HepG2 (cell line): ENCODE measurements around the gene GPR152. TPM values are rescaled to one million over a fixed set of nuclear protein-coding genes. Genes with fewer than 3 reads are reported as not detected.

Experiments
- ATAC-seq: fragments of 200-7000 bp; cut with Tn5 transposase; 3 replicates; pipeline ENCODE4 v1.9.1; 2020; ENCODE audit warnings: mild to moderate bottlenecking, moderate library complexity
- BruUV-seq: library from RNA; stranded (reverse); fragments of 400-500 nt; replicated peaks from 2 replicates; lab custom pipeline; 2021; lab: Mats Ljungman, UMichigan
- CTCF ChIA-PET: fragments of 300-600 bp; formaldehyde crosslinking; extraction: SDS; loops from one replicate; lab custom pipeline; 2021; ENCODE audit warnings: low total read pairs, inconsistent platforms, low intra/inter-chr PET ratio; lab: Yijun Ruan, JAX
- POLR2A ChIA-PET: fragments of 350-600 bp; sonication (Branson Sonifier 250); formaldehyde crosslinking; loops from one replicate; lab custom pipeline; 2020; ENCODE audit warnings: antibody characterized with exemption, inconsistent platforms; lab: Yijun Ruan, JAX
- DNase-seq: peaks from one replicate; pipeline ENCODE4 v3.0.0-alpha.2; 2015; ENCODE audit warnings: low spot score
- FAIRE-seq: peaks from 3 replicates; lab custom pipeline; 2011; peaks lifted over from hg19 to GRCh38; lab: Jason Lieb, UNC
- H2AFZ ChIP-seq: one replicate; pipeline ENCODE4 v1.6.1; 2011; ENCODE audit warnings: low read length, inconsistent platforms
- H3K27ac ChIP-seq: fragments of 300-600 bp; 3 replicates; pipeline ENCODE4 v1.8.0; 2011; ENCODE audit warnings: mixed run types, mild to moderate bottlenecking, mixed read lengths, low read length, inconsistent platforms; ENCODE audit not compliant: insufficient read depth; ENCODE audit errors: extremely low read length
- H3K27me3 ChIP-seq, 2 experiments: fragments of 200-600 bp in 1 of 2; 2 replicates in 1 of 2; 3 replicates in 1 of 2; pipeline versions ENCODE4 v1.6.0 to v1.8.0; 2011; ENCODE audit warnings: low read length in 2 of 2, mild to moderate bottlenecking in 2 of 2, moderate library complexity in 2 of 2, inconsistent platforms in 1 of 2; ENCODE audit not compliant: insufficient read depth in 2 of 2, control insufficient read depth in 1 of 2
- H3K36me3 ChIP-seq, 2 experiments: fragments of 200-600 bp in 1 of 2; replicated peaks in 1 of 2; 2 replicates in 1 of 2; 3 replicates in 1 of 2; pipeline versions ENCODE4 v1.5.1 to v1.8.0; 2011; ENCODE audit warnings: low read length in 2 of 2, inconsistent platforms in 1 of 2; ENCODE audit not compliant: insufficient read depth in 2 of 2, control insufficient read depth in 1 of 2
- H3K4me1 ChIP-seq: 2 replicates; pipeline ENCODE4 v1.5.1; 2012; ENCODE audit warnings: low read length, inconsistent platforms; ENCODE audit not compliant: insufficient read depth
- H3K4me2 ChIP-seq: 2 replicates; pipeline ENCODE4 v1.6.0; 2011; ENCODE audit warnings: low read depth, low read length, inconsistent platforms
- H3K4me3 ChIP-seq, 3 experiments: fragments of 200-600 bp in 1 of 3; sonication (generic), shearing (Covaris generic) in 1 of 3; replicated peaks in 1 of 3; 2 replicates each; pipeline ENCODE4 v1.5.1; 2011 to 2016; ENCODE audit warnings: low read length in 3 of 3, inconsistent platforms in 2 of 3, low read depth in 2 of 3, mild to moderate bottlenecking in 2 of 3, control low read depth in 1 of 3, mixed read lengths in 1 of 3; ENCODE audit not compliant: insufficient read depth in 1 of 3
- H3K79me2 ChIP-seq: one replicate; pipeline ENCODE4 v1.6.1; 2011; ENCODE audit warnings: low read length, inconsistent platforms; ENCODE audit not compliant: insufficient read depth
- H3K9ac ChIP-seq: 2 replicates; pipeline ENCODE4 v1.6.0; 2011; ENCODE audit warnings: mild to moderate bottlenecking, low read depth, low read length, inconsistent platforms; ENCODE audit not compliant: insufficient read depth
- H3K9me3 ChIP-seq: 2 replicates; pipeline ENCODE4 v1.5.1; 2012; ENCODE audit warnings: mild to moderate bottlenecking, low read length
- H4K20me1 ChIP-seq: 2 replicates; pipeline ENCODE4 v1.6.0; 2011; ENCODE audit warnings: inconsistent platforms, mild to moderate bottlenecking, low read length, moderate library complexity; ENCODE audit not compliant: insufficient read depth
- CEBPB ChIP-seq: IDR thresholded peaks from 2 replicates; pipeline ENCODE4 v1.6.1; 2011; ENCODE audit warnings: low read depth, low read length, improper control_type of control experiment, borderline replicate concordance
- ISX ChIP-seq: sonication (generic); formaldehyde crosslinking; conservative IDR thresholded peaks from 2 replicates; pipeline ENCODE4 v1.5.0; 2020; ENCODE audit warnings: missing genetic modification reagents
- KDM4B ChIP-seq: sonication (generic); formaldehyde crosslinking; IDR thresholded peaks from 2 replicates; pipeline ENCODE4 v1.4.0; 2020; ENCODE audit warnings: missing genetic modification reagents
- SUZ12 ChIP-seq: fragments of 150-350 bp; IDR thresholded peaks from 2 replicates; pipeline ENCODE4 v1.6.1; 2014; ENCODE audit warnings: low read depth, low read length
- ZMYM3 ChIP-seq: sonication (generic); formaldehyde crosslinking; IDR thresholded peaks from 2 replicates; pipeline ENCODE4 v1.5.1; 2020; ENCODE audit warnings: mild to moderate bottlenecking, missing genetic modification reagents
- ZNF121 ChIP-seq: sonication (generic); formaldehyde crosslinking; IDR thresholded peaks from 2 replicates; pipeline ENCODE4 v1.5.0; 2020; ENCODE audit warnings: mild to moderate bottlenecking, missing genetic modification reagents
- ZNF230 ChIP-seq: sonication (generic); formaldehyde crosslinking; IDR thresholded peaks from 2 replicates; pipeline ENCODE4 v1.4.0; 2020; ENCODE audit warnings: mild to moderate bottlenecking, missing genetic modification reagents
- ZNF326 ChIP-seq: sonication (generic); formaldehyde crosslinking; IDR thresholded peaks from 2 replicates; pipeline ENCODE4 v1.4.0; 2020; ENCODE audit warnings: missing genetic modification reagents, borderline replicate concordance
- ZNF335 ChIP-seq: sonication (generic); formaldehyde crosslinking; IDR thresholded peaks from 2 replicates; pipeline ENCODE4 v1.4.0; 2020; ENCODE audit warnings: missing genetic modification reagents
- ZNF496 ChIP-seq: sonication (generic); formaldehyde crosslinking; IDR thresholded peaks from 2 replicates; pipeline ENCODE4 v1.8.1; 2023; ENCODE audit warnings: mild to moderate bottlenecking, moderate library complexity, missing genetic modification reagents; ENCODE audit not compliant: insufficient replicate concordance
- ZNF879 ChIP-seq: sonication (generic); formaldehyde crosslinking; IDR thresholded peaks from 2 replicates; pipeline ENCODE4 v1.8.1; 2023; ENCODE audit warnings: missing genetic modification reagents
- WGBS: methylation state at CpG from one replicate; pipeline ENCODE4 v1.1.6; 2017; ENCODE audit warnings: low lambda C conversion rate; 5-methylcytosine and 5-hydroxymethylcytosine counted together
- in situ Hi-C: cut with HindIII; loops from 2 replicates; pipeline ENCODE4 v1.10.0; 2017; ENCODE audit warnings: low pct_unique_long_range_greater_than_20kb; ENCODE audit not compliant: extremely low pct_ligation_motif_present
- intact Hi-C: fragments of 100-400 bp; cut with micrococcal nuclease; formaldehyde crosslinking; loops from one replicate; pipeline ENCODE4 v1.10.0; 2022; ENCODE audit not compliant: unreplicated experiment
- polyA plus RNA-seq, 8 experiments: library from polyadenylated mRNA; depleted of rRNA in 3 of 8; stranded (reverse) in 7 of 8; unstranded in 1 of 8; fragments of >200 nt; fragmentation: Illumina TruSeq in 4 of 8; extraction: Trizol in 4 of 8; gene quantifications; 2 replicates each; pipeline versions ENCODE4 v1.2.1 to v1.2.3, GENCODE V29; 2011 to 2016; ENCODE audit warnings: low read depth in 4 of 8, missing spikeins in 1 of 8, mixed read lengths in 1 of 8; ENCODE audit not compliant: insufficient read depth in 1 of 8
- total RNA-seq, 5 experiments: library from RNA; depleted of rRNA; stranded (reverse); fragments of >200 nt; fragmentation: Illumina TruSeq; extraction: Trizol; gene quantifications; 2 replicates each; pipeline ENCODE4 v1.2.3, GENCODE V29; 2016; ENCODE audit warnings: low read depth in 1 of 5
- TF ChIP-seq, protein P1 (sequence below): sonication (generic); formaldehyde crosslinking; conservative IDR thresholded peaks from 2 replicates; pipeline ENCODE4 v1.8.0; 2022; ENCODE audit warnings: low read depth, missing genetic modification reagents
- TF ChIP-seq, protein P2 (sequence below): sonication (generic); formaldehyde crosslinking; IDR thresholded peaks from 2 replicates; pipeline ENCODE4 v1.8.0; 2022; ENCODE audit warnings: mild to moderate bottlenecking, missing genetic modification reagents; ENCODE audit not compliant: insufficient replicate concordance
- TF ChIP-seq, protein P3 (sequence below), 2 experiments: fragments of 450-650 bp in 1 of 2; sonication (generic) in 1 of 2; formaldehyde crosslinking; IDR thresholded peaks; 2 replicates each; pipeline versions ENCODE4 v1.5.0 to v1.8.0; 2020 to 2022; ENCODE audit warnings: mild to moderate bottlenecking in 1 of 2, missing genetic modification reagents in 1 of 2

GPR152 gene
- total and polyA plus RNA-seq, 2 of the 13 experiments (the other 11 are each of a cell fraction or from before 2014, with no cell fraction given) = not detected

DNA sequence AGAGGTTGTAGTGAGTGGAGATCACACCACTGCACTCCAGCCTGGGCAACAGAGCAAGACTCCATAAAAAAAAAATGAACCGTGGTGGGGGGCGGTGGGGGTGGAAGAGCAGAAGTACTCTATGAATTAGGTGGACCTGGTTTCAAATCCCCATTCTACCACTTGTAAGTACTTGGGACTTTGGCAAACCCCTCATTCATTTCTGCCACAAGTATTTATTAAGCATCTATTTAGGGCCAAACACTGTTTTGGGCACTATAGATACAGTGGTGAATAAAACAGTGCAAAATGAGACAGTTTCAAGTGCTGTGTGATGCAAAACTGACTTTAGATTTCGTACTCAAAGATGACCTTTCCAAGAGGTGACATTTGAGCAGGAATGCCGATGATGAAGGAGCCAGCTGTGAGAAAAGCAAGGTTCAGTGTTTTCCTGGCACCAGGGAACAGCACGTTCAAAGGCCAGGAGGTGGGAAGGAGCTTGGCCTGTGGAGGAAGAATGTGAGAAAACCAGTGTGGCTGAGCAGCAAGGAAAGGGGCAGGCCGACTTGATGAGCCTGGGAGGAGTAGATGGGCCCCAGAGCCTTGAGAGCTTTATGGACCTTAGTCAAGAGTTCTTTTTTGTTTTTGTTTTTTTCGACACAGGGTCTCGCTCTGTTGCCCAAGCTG lies 17.9 kb upstream of the GPR152 start:
- Histone ChIP-seq H3K36me3 (no peaks in the 10 kb centered on the region), H3K4me2 (peak overlapping the region; percentile 18; the same call in 1 of the 2 replicates), H3K9ac (no peak overlapping the region), H3K27ac (no peak overlapping the region), H4K20me1 (no peaks in the 10 kb centered on the region), H2AFZ (peak overlapping the region; percentile 33), H3K27me3 (no peaks in the 10 kb centered on the region), H3K9me3 (no peaks in the 10 kb centered on the region), H3K4me3 (no peak overlapping the region), H3K4me1 (peaks cover 71% of the 10 kb centered on the region), H3K79me2 (no peaks in the 10 kb centered on the region)
- POLR2A ChIA-PET = interaction anchor here (1.1 to 1.4 kb wide), 2 partner anchors 69 to 117 kb away, joined by 3 to 4 read pairs; partner anchors contain the start of gene POLD4
- in situ Hi-C loops = no loop called here
- FAIRE-seq (no peak), DNase-seq (no peak), ATAC-seq (no peak)
- BruUV-seq = no TSS peak
- 27% methylated on average over 8 of the region's 8 CpGs for WGBS
- intact Hi-C loops = no loop called here
- CTCF ChIA-PET = no interaction called here
- TF ChIP-seq ZMYM3 (CRISPR knock-in tag) (peak; percentile 29; the same call in 1 of the 2 replicates), KDM4B (no peak), ZNF121 (CRISPR knock-in tag) (0 out of 2 replicates have a peak, but pooled peaks have one; percentile 38), ZNF496 (no peak), ISX (CRISPR knock-in tag) (no peak), ZNF230 (CRISPR knock-in tag) (no peak), SUZ12 (no peak), ZNF879 (CRISPR knock-in tag) (no peak), ZNF326 (no peak), ZNF335 (CRISPR knock-in tag) (no peak), CEBPB (no peak)
- TF ChIP-seq, protein P1, sequence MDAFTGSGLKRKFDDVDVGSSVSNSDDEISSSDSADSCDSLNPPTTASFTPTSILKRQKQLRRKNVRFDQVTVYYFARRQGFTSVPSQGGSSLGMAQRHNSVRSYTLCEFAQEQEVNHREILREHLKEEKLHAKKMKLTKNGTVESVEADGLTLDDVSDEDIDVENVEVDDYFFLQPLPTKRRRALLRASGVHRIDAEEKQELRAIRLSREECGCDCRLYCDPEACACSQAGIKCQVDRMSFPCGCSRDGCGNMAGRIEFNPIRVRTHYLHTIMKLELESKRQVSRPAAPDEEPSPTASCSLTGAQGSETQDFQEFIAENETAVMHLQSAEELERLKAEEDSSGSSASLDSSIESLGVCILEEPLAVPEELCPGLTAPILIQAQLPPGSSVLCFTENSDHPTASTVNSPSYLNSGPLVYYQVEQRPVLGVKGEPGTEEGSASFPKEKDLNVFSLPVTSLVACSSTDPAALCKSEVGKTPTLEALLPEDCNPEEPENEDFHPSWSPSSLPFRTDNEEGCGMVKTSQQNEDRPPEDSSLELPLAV (CRISPR knock-in tag) = no peak
- TF ChIP-seq, protein P2, sequence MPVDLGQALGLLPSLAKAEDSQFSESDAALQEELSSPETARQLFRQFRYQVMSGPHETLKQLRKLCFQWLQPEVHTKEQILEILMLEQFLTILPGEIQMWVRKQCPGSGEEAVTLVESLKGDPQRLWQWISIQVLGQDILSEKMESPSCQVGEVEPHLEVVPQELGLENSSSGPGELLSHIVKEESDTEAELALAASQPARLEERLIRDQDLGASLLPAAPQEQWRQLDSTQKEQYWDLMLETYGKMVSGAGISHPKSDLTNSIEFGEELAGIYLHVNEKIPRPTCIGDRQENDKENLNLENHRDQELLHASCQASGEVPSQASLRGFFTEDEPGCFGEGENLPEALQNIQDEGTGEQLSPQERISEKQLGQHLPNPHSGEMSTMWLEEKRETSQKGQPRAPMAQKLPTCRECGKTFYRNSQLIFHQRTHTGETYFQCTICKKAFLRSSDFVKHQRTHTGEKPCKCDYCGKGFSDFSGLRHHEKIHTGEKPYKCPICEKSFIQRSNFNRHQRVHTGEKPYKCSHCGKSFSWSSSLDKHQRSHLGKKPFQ (CRISPR knock-in tag) = peak; percentile 32
- TF ChIP-seq, protein P3, sequence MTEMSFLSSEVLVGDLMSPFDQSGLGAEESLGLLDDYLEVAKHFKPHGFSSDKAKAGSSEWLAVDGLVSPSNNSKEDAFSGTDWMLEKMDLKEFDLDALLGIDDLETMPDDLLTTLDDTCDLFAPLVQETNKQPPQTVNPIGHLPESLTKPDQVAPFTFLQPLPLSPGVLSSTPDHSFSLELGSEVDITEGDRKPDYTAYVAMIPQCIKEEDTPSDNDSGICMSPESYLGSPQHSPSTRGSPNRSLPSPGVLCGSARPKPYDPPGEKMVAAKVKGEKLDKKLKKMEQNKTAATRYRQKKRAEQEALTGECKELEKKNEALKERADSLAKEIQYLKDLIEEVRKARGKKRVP (CRISPR knock-in tag; IDR thresholded peaks at IDR 0.05) = peak in 1 of 2 experiments; percentile 33; a peak in 1 of 4 replicates
